Heart left ventricle (tissue), 16 donors: ENCODE results near the gene SRGAP3. TPM values are rescaled to one million over a fixed set of nuclear protein-coding genes. Genes with fewer than 3 reads are reported as not detected.

Experiments
- ATAC-seq, 4 donors: fragments of 200-7000 bp; cut with Tn5 transposase; one replicate each; pipeline ENCODE4 v1.9.1; 2020 to 2022; ENCODE audit warnings: moderate library complexity in 4 of 4, mild to moderate bottlenecking in 3 of 4, moderate number of reproducible peaks in 1 of 4
- DNase-seq, 5 donors: peaks; one replicate each; pipeline ENCODE4 v3.0.0-alpha.2; 2020
- H3K27ac ChIP-seq, 12 donors: fragments of 200-600 bp; sonication (generic) in 4 of 12; one replicate each; pipeline versions ENCODE4 v1.5.0 to v1.8.0; 2016 to 2022; ENCODE audit warnings: mild to moderate bottlenecking in 2 of 12
- H3K27me3 ChIP-seq, 9 donors: fragments of 200-600 bp; sonication (generic) in 2 of 9; one replicate each; pipeline versions ENCODE4 v1.5.1 to v1.8.0; 2016 to 2022; ENCODE audit warnings: mild to moderate bottlenecking in 3 of 9
- H3K36me3 ChIP-seq, 9 donors: fragments of 200-600 bp; sonication (generic) in 2 of 9; one replicate each; pipeline versions ENCODE4 v1.5.0 to v1.8.0; 2018 to 2022; ENCODE audit warnings: mild to moderate bottlenecking in 2 of 9
- H3K4me1 ChIP-seq, 12 donors: fragments of 200-600 bp; sonication (generic) in 4 of 12; one replicate each; pipeline versions ENCODE4 v1.5.0 to v1.8.0; 2016 to 2022; ENCODE audit warnings: mild to moderate bottlenecking in 3 of 12
- H3K4me3 ChIP-seq, 12 donors: fragments of 200-600 bp; sonication (generic) in 4 of 12; one replicate each; pipeline versions ENCODE4 v1.5.0 to v1.8.0; 2017 to 2022; ENCODE audit warnings: mild to moderate bottlenecking in 9 of 12, moderate library complexity in 4 of 12
- H3K9me3 ChIP-seq, 12 donors: fragments of 200-600 bp; sonication (generic) in 4 of 12; one replicate each; pipeline versions ENCODE4 v1.5.0 to v1.8.0; 2016 to 2022; ENCODE audit warnings: mild to moderate bottlenecking in 1 of 12
- POLR2A ChIP-seq, 2 donors: fragments of 450-650 bp; IDR thresholded peaks; one replicate each; pipeline ENCODE4 v1.6.1; 2017; ENCODE audit warnings: antibody characterized with exemption in 2 of 2, mild to moderate bottlenecking in 2 of 2, moderate library complexity in 2 of 2
- WGBS, 4 donors: extraction: QIAGEN DNeasy Blood & Tissue Kit in 2 of 4; methylation state at CpG; one replicate each; pipeline versions ENCODE4 v1.1.5 to v1.1.7; 2013 to 2018; 5-methylcytosine and 5-hydroxymethylcytosine counted together
- intact Hi-C, 10 donors: fragments of 100-400 bp; cut with DNase I; formaldehyde crosslinking; loops; one replicate each; pipeline versions ENCODE4 v1.11.1 to v1.14.2; 2022
- polyA plus RNA-seq, 2 donors: library from polyadenylated mRNA; stranded (reverse); fragments of 200-250 nt; gene quantifications; one replicate each; pipeline ENCODE4 v1.2.3, GENCODE V29; 2013
- total RNA-seq, 9 donors: library from RNA; depleted of rRNA in 2 of 9; stranded (reverse); fragments of >200 nt in 2 of 9; fragmentation: NEBNext Ultra II Directional in 3 of 9; extraction: Animal tissue kit (Norgen Biotek cat#: 25700) in 3 of 9; gene quantifications; one replicate each; pipeline versions ENCODE4 v1.1.0 to v1.2.4, GENCODE V29; 2016 to 2023
- TF ChIP-seq, protein P1 (sequence below), 12 donors: fragments of 200-600 bp; sonication (generic) in 4 of 12; IDR thresholded peaks; one replicate each; pipeline versions ENCODE4 v1.5.0 to v1.8.0; 2018 to 2022; ENCODE audit warnings: antibody characterized with exemption in 12 of 12, mild to moderate bottlenecking in 5 of 12
- donor health status: ischemic (EF 13 %, LVEDD 7.1; RV severe dilation, severe dysfunction).
- donor health status: healthy with polysubstance abuse.
- donor health status: DM: no; HTN: yes; CAD: no.
- donor health status: DM: no; HTN: no; CAD: no.
- donor health status: ischemic (EF 25% LVEDD 6.9; RV normal size, moderate dysfunction).
- donor health status: ischemic (EF 25% LVEDD 5.7; RV mildly dilated, moderate dysfunction).
- donor health status: healthy.
- donor health status: DM: yes; HTN: yes; CAD: no.
- donor health status: ischemic (EF 35%, LVEDD 5.7; RV mildly dilated, moderate dysfunction).
- donor health status: nonischemic (EF 11% LVEDD 7.7; RV severe dilation, severe dysfunction).
- donor health status: DM: yes; HTN: yes; CAD: no.
- donor health status: PGD.
- donor health status: ischemic (EF 29% LVEDD 5.4; RV normal size, mild dysfunction).
- donor health status: nonischemic (EF 23%, LVEDD 6.1; RV moderate dilation, normal function).

SRGAP3 gene
- total and polyA plus RNA-seq, 11 donors, result 1.4 to 16.8 (median 9.0) TPM

DNA sequence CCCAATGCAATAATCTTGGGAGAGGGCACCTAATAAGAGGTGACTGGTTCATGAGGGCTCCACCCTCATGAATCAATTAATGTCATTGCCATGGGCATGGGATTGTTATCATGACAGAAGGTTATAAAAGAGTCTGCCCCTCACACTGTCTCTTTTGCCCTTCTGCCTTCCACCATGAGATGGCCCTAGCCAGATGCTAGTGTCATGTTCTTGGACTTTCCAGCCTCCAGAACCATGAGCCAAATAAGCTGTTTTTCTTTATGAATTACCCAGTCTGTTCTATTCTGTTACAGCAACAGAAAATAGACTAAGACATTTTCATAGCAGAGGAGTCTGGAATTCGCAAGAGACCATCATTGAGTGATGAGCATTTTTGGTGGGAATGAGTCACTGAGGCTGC lies 270.2 kb downstream of the SRGAP3 start:
- H3K4me3 ChIP-seq, result no peak overlapping the region
- H3K27me3 ChIP-seq, result no peaks in the 10 kb centered on the region
- WGBS, 4 donors, result 92 to 100% (median 95%) methylated on average over 1 of the region's 1 CpG
- no peaks in the 10 kb centered on the region for H3K36me3 ChIP-seq
- intact Hi-C loops, result no loop called here
- ATAC-seq (no peak), DNase-seq (no peak)
- H3K4me1 ChIP-seq, result peaks cover 0 to 9% (median 0%) of the 10 kb centered on the region in 12 donors
- H3K27ac ChIP-seq, result no peak overlapping the region
- H3K9me3 ChIP-seq, result peaks cover 0 to 10% (median 0%) of the 10 kb centered on the region in 12 donors
- TF ChIP-seq, protein P1, sequence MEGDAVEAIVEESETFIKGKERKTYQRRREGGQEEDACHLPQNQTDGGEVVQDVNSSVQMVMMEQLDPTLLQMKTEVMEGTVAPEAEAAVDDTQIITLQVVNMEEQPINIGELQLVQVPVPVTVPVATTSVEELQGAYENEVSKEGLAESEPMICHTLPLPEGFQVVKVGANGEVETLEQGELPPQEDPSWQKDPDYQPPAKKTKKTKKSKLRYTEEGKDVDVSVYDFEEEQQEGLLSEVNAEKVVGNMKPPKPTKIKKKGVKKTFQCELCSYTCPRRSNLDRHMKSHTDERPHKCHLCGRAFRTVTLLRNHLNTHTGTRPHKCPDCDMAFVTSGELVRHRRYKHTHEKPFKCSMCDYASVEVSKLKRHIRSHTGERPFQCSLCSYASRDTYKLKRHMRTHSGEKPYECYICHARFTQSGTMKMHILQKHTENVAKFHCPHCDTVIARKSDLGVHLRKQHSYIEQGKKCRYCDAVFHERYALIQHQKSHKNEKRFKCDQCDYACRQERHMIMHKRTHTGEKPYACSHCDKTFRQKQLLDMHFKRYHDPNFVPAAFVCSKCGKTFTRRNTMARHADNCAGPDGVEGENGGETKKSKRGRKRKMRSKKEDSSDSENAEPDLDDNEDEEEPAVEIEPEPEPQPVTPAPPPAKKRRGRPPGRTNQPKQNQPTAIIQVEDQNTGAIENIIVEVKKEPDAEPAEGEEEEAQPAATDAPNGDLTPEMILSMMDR (IDR thresholded peaks at IDR 0.05), result no peak
- TF ChIP-seq POLR2A (IDR thresholded peaks at IDR 0.05), result no peak

DNA sequence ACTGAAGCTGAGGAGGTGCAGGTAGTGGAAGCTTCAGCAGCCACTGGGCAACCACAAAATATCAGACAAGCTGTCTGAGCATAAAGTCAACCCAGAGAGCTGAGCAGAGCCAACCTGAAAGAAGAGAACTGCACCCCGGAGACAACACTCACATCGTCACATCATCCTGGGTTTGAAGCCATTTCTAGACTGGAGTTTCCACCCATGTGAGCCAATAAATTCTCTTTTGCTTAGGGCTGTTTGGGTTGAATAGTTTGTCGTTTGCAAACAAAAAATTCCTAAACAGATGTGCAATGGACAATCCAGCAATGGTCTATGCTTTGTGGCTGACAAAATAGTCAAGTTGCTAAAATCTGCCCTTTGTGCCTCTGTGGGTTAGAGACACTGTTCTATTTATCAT lies 270.9 kb downstream of the SRGAP3 start:
- intact Hi-C loops, result no loop called here
- H3K4me3 ChIP-seq, result no peak overlapping the region
- 82 to 91% (median 86%) methylated on average over 3 of the region's 3 CpGs for WGBS, 4 donors
- no peak overlapping the region for H3K27ac ChIP-seq
- TF ChIP-seq POLR2A (IDR thresholded peaks at IDR 0.05), result no peak
- TF ChIP-seq, protein P1 (IDR thresholded peaks at IDR 0.05), result no peak
- H3K9me3 ChIP-seq, result peaks cover 0 to 10% (median 0%) of the 10 kb centered on the region in 12 donors
- no peak for ATAC-seq
- peaks cover 0 to 9% (median 0%) of the 10 kb centered on the region in 12 donors for H3K4me1 ChIP-seq
- no peak for DNase-seq
- no peaks in the 10 kb centered on the region for H3K36me3 ChIP-seq
- H3K27me3 ChIP-seq, result no peaks in the 10 kb centered on the region

DNA sequence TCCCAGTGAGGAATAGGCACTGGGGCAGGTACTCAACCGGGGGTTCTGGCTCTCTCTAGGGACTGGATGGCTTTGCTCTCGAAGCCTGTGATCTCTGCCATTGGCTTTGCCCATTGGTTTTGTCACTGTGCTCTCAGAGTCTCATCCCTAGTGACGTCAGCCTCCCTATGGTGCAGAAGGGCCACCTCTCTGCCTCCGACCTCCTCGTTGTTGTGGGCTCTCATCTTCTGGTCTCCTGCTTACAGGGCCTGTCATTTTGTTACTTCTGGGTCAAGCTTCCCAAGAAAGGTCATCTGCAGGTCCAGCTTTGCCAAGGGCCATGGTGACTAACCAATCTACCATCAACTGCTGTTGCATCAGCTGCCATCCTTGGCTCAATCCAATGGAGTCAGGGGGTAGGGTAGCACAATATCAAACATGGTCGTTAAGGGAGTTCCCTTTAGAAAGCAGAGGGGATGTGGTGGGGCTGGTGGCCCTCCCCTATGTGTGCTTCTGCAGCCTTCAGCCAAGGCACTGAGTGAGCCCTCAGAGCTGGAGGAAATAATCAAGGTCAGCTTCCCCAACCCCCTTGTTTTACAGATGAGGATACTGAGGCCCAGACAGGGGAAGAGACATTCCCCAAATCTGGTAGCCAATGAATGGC lies 272.8 kb downstream of the SRGAP3 start:
- 83 to 88% (median 85%) methylated on average over 6 of the region's 6 CpGs for WGBS, 4 donors
- no peaks in the 10 kb centered on the region for H3K36me3 ChIP-seq
- intact Hi-C loops, result no loop called here
- DNase-seq (no peak), ATAC-seq (no peak)
- H3K4me1 ChIP-seq, result no peaks in the 10 kb centered on the region
- H3K27ac ChIP-seq, result no peak overlapping the region
- peaks cover 0 to 10% (median 0%) of the 10 kb centered on the region in 12 donors for H3K9me3 ChIP-seq
- no peak for TF ChIP-seq POLR2A (IDR thresholded peaks at IDR 0.05)
- TF ChIP-seq, protein P1 (IDR thresholded peaks at IDR 0.05), result no peak
- no peaks in the 10 kb centered on the region for H3K27me3 ChIP-seq
- H3K4me3 ChIP-seq, result no peak overlapping the region

DNA sequence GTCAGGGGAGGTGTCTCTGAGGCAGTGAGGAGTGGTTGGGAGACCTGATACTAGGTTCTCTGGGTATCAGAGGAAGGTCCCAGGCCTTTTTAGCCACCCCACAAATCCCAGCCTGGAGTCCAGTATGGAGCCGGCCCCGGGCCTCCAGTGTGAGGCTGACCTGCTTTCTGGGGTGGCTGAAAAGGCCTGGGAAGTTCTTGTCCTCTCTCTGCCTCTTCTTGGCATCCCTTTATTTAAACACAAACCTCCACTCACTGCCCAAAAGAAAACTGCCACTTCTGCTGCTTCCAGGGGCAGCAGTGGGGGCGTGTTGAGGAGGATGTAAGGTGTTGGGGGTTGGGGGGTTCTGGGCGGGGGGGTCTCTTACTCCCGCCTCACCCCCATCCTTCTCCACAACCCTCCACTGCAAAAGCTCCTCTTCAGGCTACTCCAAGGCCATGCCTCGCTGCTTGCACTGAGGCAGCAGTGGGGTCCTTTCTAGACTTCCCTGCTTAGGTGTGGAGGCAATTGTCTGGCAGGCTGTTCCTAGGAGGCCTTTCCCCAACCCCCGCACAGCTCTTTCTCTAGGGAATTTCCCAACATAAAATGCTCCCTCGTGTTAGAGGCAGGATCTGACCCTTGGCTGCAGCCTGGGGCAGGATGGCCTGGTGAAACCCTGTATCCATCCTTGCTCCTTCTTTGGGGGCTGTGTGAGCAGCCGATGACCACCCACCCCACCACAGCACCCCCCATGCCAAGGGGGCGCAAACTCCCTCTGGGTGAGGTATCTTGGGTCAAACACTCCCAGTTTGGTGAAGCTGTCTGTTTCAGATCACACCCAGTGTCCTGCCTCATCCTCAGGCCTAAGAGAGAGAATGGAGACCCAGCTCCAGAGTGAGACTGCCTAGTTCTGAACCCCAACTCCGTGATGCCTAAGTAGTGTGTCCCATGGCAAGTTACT lies 274.1 kb downstream of the SRGAP3 start:
- ATAC-seq (no peak), DNase-seq (no peak)
- WGBS, 4 donors, result 77 to 85% (median 82%) methylated on average over 8 to 11 of the region's 11 CpGs
- Histone ChIP-seq H3K9me3 (peaks cover 0 to 10% (median 0%) of the 10 kb centered on the region in 12 donors), H3K36me3 (no peaks in the 10 kb centered on the region), H3K27ac (no peak overlapping the region), H3K4me3 (no peak overlapping the region), H3K27me3 (no peaks in the 10 kb centered on the region), H3K4me1 (peaks cover 0 to 3% (median 0%) of the 10 kb centered on the region in 12 donors)
- TF ChIP-seq POLR2A (IDR thresholded peaks at IDR 0.05), result no peak
- TF ChIP-seq, protein P1 (IDR thresholded peaks at IDR 0.05), result no peak
- intact Hi-C loops, result no loop called here
